Measurements from ENCODE around the gene MYO15A. TPM values are rescaled to one million over a fixed set of nuclear protein-coding genes. Genes with fewer than 3 reads are reported as not detected.

MYO15A gene
- total and polyA plus RNA-seq, 4 experiments from 2014 or later = 0.14 to 2.2 (median 1.0) TPM

- no peaks in the 10 kb centered on the region for H3K9me3 ChIP-seq (ENCODE audit: control insufficient read depth in 1 of 2, low read length in 2 of 2)
- no peaks in the 10 kb centered on the region for H3K36me3 ChIP-seq (ENCODE audit: insufficient read depth, low read length)
- no peaks in the 10 kb centered on the region for H3K36me3 Mint-ChIP-seq
- ChIA-PET POLR2A (ENCODE audit: partially characterized antibody) (no interaction called here), CTCF (ENCODE audit: partially characterized antibody) (interaction anchor here (1.1 kb wide), 1 partner anchor 11 kb away, joined by 3 read pairs; no protein-coding TSS in a partner anchor)
- no peaks in the 10 kb centered on the region for H3K4me1 Mint-ChIP-seq
- H3K9me3 Mint-ChIP-seq = no peaks in the 10 kb centered on the region
- H3K27me3 ChIP-seq (ENCODE audit: insufficient read depth, low read length) = no peaks in the 10 kb centered on the region
- no peaks in the 10 kb centered on the region for H3K27me3 Mint-ChIP-seq
- H3K4me3 ChIP-seq (ENCODE audit: low read length in 2 of 2) = no peak overlapping the region
- intact Hi-C loops (cut with micrococcal nuclease) = no loop called here
- no peak overlapping the region for H3K27ac ChIP-seq (ENCODE audit: low read depth, low read length)
- no peak for DNase-seq
- H3K4me1 ChIP-seq (ENCODE audit: insufficient read depth, low read length) = no peaks in the 10 kb centered on the region
- H3K27ac Mint-ChIP-seq = no peak overlapping the region
- H3K4me3 Mint-ChIP-seq = no peak overlapping the region
These were observed 64.1 kb downstream of the MYO15A start for GRCh38 chr17:18172531-18173278.

DNA sequence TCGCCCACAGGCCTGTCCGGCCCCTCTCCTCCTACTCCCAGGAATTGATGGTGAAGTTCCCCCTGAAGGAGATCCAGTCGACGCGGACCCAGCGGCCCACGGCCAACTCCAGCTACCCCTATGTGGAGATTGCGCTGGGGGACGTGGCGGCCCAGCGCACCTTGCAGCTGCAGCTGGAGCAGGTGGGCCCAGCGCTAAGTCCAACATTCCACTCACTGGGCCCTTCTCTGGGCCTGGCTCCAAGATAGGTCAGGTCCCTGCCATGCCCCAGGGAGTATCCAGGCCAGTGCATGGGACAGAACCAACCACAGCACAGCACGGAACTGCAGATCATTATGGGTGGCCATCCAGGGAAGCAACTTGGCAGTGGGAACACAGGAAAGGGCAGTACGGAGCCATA, 65.2 kb downstream of the MYO15A start:
- ChIA-PET CTCF (ENCODE audit: partially characterized antibody) (no interaction called here), POLR2A (ENCODE audit: partially characterized antibody) (no interaction called here)
- no peaks in the 10 kb centered on the region for H3K4me1 Mint-ChIP-seq
- Histone ChIP-seq H3K36me3 (ENCODE audit: insufficient read depth, low read length) (no peaks in the 10 kb centered on the region), H3K27me3 (ENCODE audit: insufficient read depth, low read length) (no peaks in the 10 kb centered on the region), H3K4me3 (ENCODE audit: low read length in 2 of 2) (no peak overlapping the region), H3K4me1 (ENCODE audit: insufficient read depth, low read length) (no peaks in the 10 kb centered on the region), H3K27ac (ENCODE audit: low read depth, low read length) (no peak overlapping the region), H3K9me3 (ENCODE audit: control insufficient read depth in 1 of 2, low read length in 2 of 2) (no peaks in the 10 kb centered on the region)
- H3K9me3 Mint-ChIP-seq = no peaks in the 10 kb centered on the region
- no peak overlapping the region for H3K4me3 Mint-ChIP-seq
- intact Hi-C loops (cut with micrococcal nuclease) = no loop called here
- H3K27me3 Mint-ChIP-seq = no peaks in the 10 kb centered on the region
- H3K27ac Mint-ChIP-seq = no peak overlapping the region
- DNase-seq = no peak
- no peaks in the 10 kb centered on the region for H3K36me3 Mint-ChIP-seq

DNA sequence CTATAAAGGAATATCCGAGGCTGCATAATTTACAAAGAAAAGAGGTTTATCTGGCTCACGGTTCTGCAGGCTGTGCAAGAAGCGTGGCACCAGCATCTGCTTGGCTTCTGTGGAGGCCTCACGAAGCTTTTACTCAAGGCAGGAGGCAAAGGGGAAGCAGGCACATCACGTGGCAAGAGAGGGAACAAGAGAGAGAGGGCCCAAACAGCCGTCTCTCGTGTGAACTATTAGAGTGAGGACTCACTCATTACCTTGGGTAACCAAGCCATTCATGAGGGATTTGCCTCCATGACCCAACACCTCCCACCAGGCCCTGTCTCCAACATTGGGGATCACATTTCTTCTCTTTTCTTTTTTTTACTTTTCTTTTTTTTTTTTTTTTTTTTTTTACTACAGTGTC, 67.6 kb downstream of the MYO15A start:
- H3K9me3 Mint-ChIP-seq = no peaks in the 10 kb centered on the region
- no peak overlapping the region for H3K27ac Mint-ChIP-seq
- no peaks in the 10 kb centered on the region for H3K36me3 Mint-ChIP-seq
- no peaks in the 10 kb centered on the region for H3K27me3 Mint-ChIP-seq
- peaks cover 0 to 3% (median 0%) of the 10 kb centered on the region in 4 donors for H3K4me1 Mint-ChIP-seq
- H3K9me3 ChIP-seq (ENCODE audit: control insufficient read depth in 1 of 2, low read length in 2 of 2) = no peaks in the 10 kb centered on the region
- no peak for DNase-seq
- H3K4me1 ChIP-seq (ENCODE audit: insufficient read depth, low read length) = no peaks in the 10 kb centered on the region
- no peaks in the 10 kb centered on the region for H3K36me3 ChIP-seq (ENCODE audit: insufficient read depth, low read length)
- H3K27ac ChIP-seq (ENCODE audit: low read depth, low read length) = no peak overlapping the region
- H3K4me3 ChIP-seq (ENCODE audit: low read length in 2 of 2) = no peak overlapping the region
- H3K27me3 ChIP-seq (ENCODE audit: insufficient read depth, low read length) = no peaks in the 10 kb centered on the region
- ChIA-PET POLR2A (ENCODE audit: partially characterized antibody) (no interaction called here), CTCF (ENCODE audit: partially characterized antibody) (no interaction called here)
- intact Hi-C loops (cut with micrococcal nuclease) = no loop called here
- no peak overlapping the region for H3K4me3 Mint-ChIP-seq

- no peak overlapping the region for H3K27ac ChIP-seq (ENCODE audit: low read depth, low read length)
- CTCF ChIA-PET (ENCODE audit: partially characterized antibody) = no interaction called here
- DNase-seq = no peak
- Mint-ChIP-seq H3K36me3 (no peaks in the 10 kb centered on the region), H3K4me3 (no peak overlapping the region), H3K9me3 (no peaks in the 10 kb centered on the region), H3K27me3 (no peaks in the 10 kb centered on the region), H3K4me1 (peaks cover 1 to 11% (median 5%) of the 10 kb centered on the region in 4 donors), H3K27ac (peak overlapping the region in 1 of 7 donors; percentile 12)
- H3K9me3 ChIP-seq (ENCODE audit: control insufficient read depth in 1 of 2, low read length in 2 of 2) = no peaks in the 10 kb centered on the region
- peaks cover 4% of the 10 kb centered on the region for H3K4me1 ChIP-seq (ENCODE audit: insufficient read depth, low read length)
- H3K4me3 ChIP-seq (ENCODE audit: low read length in 2 of 2) = no peak overlapping the region
- H3K27me3 ChIP-seq (ENCODE audit: insufficient read depth, low read length) = no peaks in the 10 kb centered on the region
- intact Hi-C loops (cut with micrococcal nuclease) = no loop called here
- no peaks in the 10 kb centered on the region for H3K36me3 ChIP-seq (ENCODE audit: insufficient read depth, low read length)
- POLR2A ChIA-PET (ENCODE audit: partially characterized antibody) = no interaction called here
These were observed 68.6 kb downstream of the MYO15A start for GRCh38 chr17:18177133-18177532.

DNA sequence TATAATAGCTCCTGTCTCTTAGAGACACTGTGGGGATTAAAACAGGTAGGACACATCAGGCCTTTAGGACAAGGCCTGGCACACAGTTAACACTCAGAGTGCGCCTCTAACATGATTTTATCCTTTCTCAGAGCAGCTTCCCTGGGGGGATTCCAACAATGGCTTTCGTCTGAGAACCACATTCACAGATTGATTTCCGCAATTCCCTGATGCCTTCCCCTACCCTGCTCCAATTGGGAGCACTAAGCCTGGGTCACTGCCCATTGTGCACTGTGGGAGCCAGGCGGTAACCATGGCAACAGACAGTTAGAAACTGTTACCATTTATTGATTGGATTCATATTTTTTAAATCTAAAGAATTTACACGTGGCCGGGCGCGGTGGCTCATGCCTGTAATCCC, 69.2 kb downstream of the MYO15A start:
- H3K27me3 ChIP-seq (ENCODE audit: insufficient read depth, low read length) = no peaks in the 10 kb centered on the region
- H3K27ac ChIP-seq (ENCODE audit: low read depth, low read length) = no peak overlapping the region
- H3K4me3 ChIP-seq (ENCODE audit: low read length in 2 of 2) = no peak overlapping the region
- Mint-ChIP-seq H3K4me3 (no peak overlapping the region), H3K27ac (no peak overlapping the region), H3K9me3 (no peaks in the 10 kb centered on the region), H3K4me1 (peaks cover 3 to 17% (median 9%) of the 10 kb centered on the region in 4 donors), H3K27me3 (no peaks in the 10 kb centered on the region), H3K36me3 (no peaks in the 10 kb centered on the region)
- H3K4me1 ChIP-seq (ENCODE audit: insufficient read depth, low read length) = peaks cover 10% of the 10 kb centered on the region
- intact Hi-C loops (cut with micrococcal nuclease) = no loop called here
- CTCF ChIA-PET (ENCODE audit: partially characterized antibody) = interaction anchor here (1.0 kb wide), 1 partner anchor 12 kb away, joined by 3 read pairs; no protein-coding TSS in a partner anchor
- POLR2A ChIA-PET (ENCODE audit: partially characterized antibody) = no interaction called here
- no peaks in the 10 kb centered on the region for H3K9me3 ChIP-seq (ENCODE audit: control insufficient read depth in 1 of 2, low read length in 2 of 2)
- no peaks in the 10 kb centered on the region for H3K36me3 ChIP-seq (ENCODE audit: insufficient read depth, low read length)
- no peak for DNase-seq

GRCh38 chr17:18179196-18179595, 70.6 kb downstream of the MYO15A start:
- H3K27ac ChIP-seq (ENCODE audit: low read depth, low read length) = no peak overlapping the region
- ChIA-PET CTCF (ENCODE audit: partially characterized antibody) (interaction anchor here (1.4 kb wide), 1 partner anchor 30 kb away, joined by 3 read pairs; no protein-coding TSS in a partner anchor), POLR2A (ENCODE audit: partially characterized antibody) (no interaction called here)
- no peak for DNase-seq
- Mint-ChIP-seq H3K27me3 (no peaks in the 10 kb centered on the region), H3K4me3 (no peak overlapping the region), H3K4me1 (peaks cover 3 to 23% (median 10%) of the 10 kb centered on the region in 4 donors), H3K27ac (peak overlapping the region in 1 of 7 donors; percentile 30), H3K9me3 (peaks cover 0 to 2% (median 0%) of the 10 kb centered on the region in 8 donors), H3K36me3 (peaks cover 0 to 5% of the 10 kb centered on the region in 2 donors)
- H3K4me1 ChIP-seq (ENCODE audit: insufficient read depth, low read length) = peaks cover 10% of the 10 kb centered on the region
- H3K9me3 ChIP-seq (ENCODE audit: control insufficient read depth in 1 of 2, low read length in 2 of 2) = no peaks in the 10 kb centered on the region
- intact Hi-C loops (cut with micrococcal nuclease) = no loop called here
- H3K4me3 ChIP-seq (ENCODE audit: low read length in 2 of 2) = no peak overlapping the region
- no peaks in the 10 kb centered on the region for H3K36me3 ChIP-seq (ENCODE audit: insufficient read depth, low read length)
- no peaks in the 10 kb centered on the region for H3K27me3 ChIP-seq (ENCODE audit: insufficient read depth, low read length)

DNA sequence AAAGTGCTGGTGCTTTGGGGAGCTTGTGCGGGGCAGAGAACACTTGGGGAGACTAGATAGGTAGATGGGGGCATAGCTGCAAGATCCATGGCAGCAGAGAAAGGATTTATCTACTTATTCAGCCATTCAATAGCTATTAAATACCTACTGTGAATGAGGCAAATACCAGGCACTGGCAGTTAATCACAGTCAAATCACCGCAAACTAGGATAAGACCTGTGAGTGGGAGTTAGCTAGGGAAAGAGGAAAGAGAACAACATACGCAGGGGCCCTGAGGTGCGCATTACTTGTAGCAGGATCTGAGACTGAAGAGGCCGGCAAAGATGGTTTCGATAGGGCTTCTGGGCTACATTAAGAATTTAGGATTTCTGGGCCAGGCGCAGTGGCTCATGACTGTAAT, 71.2 kb downstream of the MYO15A start:
- Mint-ChIP-seq H3K36me3 (peaks cover 0 to 10% of the 10 kb centered on the region in 2 donors), H3K4me3 (no peak overlapping the region), H3K4me1 (peaks cover 3 to 28% (median 11%) of the 10 kb centered on the region in 4 donors), H3K9me3 (peaks cover 0 to 2% (median 0%) of the 10 kb centered on the region in 8 donors), H3K27ac (peak overlapping the region in 3 of 7 donors; percentile 30 to 80 (median 36)), H3K27me3 (no peaks in the 10 kb centered on the region)
- POLR2A ChIA-PET (ENCODE audit: partially characterized antibody) = no interaction called here
- CTCF ChIA-PET (ENCODE audit: partially characterized antibody) = interaction anchor here (1.4 kb wide), 1 partner anchor 30 kb away, joined by 3 read pairs; no protein-coding TSS in a partner anchor
- Histone ChIP-seq H3K27ac (ENCODE audit: low read depth, low read length) (no peak overlapping the region), H3K36me3 (ENCODE audit: insufficient read depth, low read length) (no peaks in the 10 kb centered on the region), H3K4me3 (ENCODE audit: low read length in 2 of 2) (no peak overlapping the region), H3K27me3 (ENCODE audit: insufficient read depth, low read length) (no peaks in the 10 kb centered on the region), H3K9me3 (ENCODE audit: control insufficient read depth in 1 of 2, low read length in 2 of 2) (no peaks in the 10 kb centered on the region), H3K4me1 (ENCODE audit: insufficient read depth, low read length) (peaks cover 11% of the 10 kb centered on the region)
- DNase-seq = no peak
- intact Hi-C loops (cut with micrococcal nuclease) = loop anchor here (5.0 to 10.0 kb wide), 2 partner anchors 182 to 1525 kb away; partner anchors contain the start of genes SHMT1 and ZNF624
